Esophagus muscularis mucosa (tissue), 4 donors: Measurements from ENCODE around the gene SCAANT1.

ENCODE experiments used
- EP300 ChIP-seq: sonication (generic); formaldehyde crosslinking; IDR thresholded peaks from one replicate; pipeline ENCODE4 v1.6.1; 2017; ENCODE audit warnings: antibody characterized with exemption
- POLR2A ChIP-seq: fragments of 450-650 bp; IDR thresholded peaks from one replicate; pipeline ENCODE4 v1.6.1; 2017; ENCODE audit warnings: antibody characterized with exemption, moderate library complexity, mild to moderate bottlenecking, low read depth
- POLR2AphosphoS5 ChIP-seq, 2 donors: sonication (generic); formaldehyde crosslinking; IDR thresholded peaks; one replicate each; pipeline ENCODE4 v1.6.1; 2017; ENCODE audit warnings: antibody characterized with exemption in 2 of 2
- TF ChIP-seq, protein P1 (sequence below), 3 experiments: fragments of 200-600 bp in 2 of 3; fragments of 450-650 bp in 1 of 3; sonication (generic) in 2 of 3; IDR thresholded peaks; one replicate each; pipeline ENCODE4 v1.5.1; 2017 to 2019; ENCODE audit warnings: antibody characterized with exemption in 3 of 3, mild to moderate bottlenecking in 2 of 3, moderate library complexity in 1 of 3

DNA sequence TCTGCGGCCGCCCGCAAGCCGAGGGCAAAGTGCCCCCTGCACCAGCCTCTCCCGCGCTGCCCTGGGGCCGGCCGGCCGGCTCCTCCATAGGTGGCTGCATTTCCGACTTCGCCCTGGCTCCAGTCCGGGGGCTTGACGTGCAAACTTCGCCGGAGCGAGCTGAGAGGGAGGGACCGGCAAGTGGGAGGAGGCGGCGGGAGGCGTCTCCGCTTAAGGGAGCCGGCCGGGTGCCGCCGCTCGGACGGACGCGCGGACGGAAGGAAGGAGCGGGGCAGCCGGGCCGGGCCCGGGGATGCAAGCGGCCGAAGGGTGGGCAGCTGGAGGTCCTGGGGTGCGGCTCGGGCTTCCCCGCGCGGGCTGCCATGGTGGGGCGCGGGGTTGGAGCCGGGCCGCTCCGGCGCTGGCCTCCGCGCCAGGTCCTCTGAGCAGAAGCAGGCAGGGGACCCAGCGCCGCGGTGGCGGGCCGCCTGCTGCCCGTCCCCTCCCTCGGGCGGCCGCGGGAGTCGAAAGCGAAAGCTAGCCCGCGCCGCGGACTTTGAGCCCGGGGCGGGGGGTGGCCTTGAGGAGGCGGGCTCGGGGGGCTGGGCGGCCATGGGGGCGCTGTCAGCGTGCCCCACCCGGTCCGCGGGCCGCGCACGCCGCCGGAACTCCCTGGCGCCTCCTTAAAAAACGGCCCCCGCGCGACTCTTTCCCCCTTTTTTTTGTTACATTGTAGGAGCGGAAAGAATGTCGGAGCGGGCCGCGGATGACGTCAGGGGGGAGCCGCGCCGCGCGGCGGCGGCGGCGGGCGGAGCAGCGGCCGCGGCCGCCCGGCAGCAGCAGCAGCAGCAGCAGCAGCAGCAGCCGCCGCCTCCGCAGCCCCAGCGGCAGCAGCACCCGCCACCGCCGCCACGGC is at the start of gene SCAANT1:
- TF ChIP-seq, protein P1, sequence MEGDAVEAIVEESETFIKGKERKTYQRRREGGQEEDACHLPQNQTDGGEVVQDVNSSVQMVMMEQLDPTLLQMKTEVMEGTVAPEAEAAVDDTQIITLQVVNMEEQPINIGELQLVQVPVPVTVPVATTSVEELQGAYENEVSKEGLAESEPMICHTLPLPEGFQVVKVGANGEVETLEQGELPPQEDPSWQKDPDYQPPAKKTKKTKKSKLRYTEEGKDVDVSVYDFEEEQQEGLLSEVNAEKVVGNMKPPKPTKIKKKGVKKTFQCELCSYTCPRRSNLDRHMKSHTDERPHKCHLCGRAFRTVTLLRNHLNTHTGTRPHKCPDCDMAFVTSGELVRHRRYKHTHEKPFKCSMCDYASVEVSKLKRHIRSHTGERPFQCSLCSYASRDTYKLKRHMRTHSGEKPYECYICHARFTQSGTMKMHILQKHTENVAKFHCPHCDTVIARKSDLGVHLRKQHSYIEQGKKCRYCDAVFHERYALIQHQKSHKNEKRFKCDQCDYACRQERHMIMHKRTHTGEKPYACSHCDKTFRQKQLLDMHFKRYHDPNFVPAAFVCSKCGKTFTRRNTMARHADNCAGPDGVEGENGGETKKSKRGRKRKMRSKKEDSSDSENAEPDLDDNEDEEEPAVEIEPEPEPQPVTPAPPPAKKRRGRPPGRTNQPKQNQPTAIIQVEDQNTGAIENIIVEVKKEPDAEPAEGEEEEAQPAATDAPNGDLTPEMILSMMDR (IDR thresholded peaks at IDR 0.05), result peak in 2 of 3 experiments; percentile 10 to 18
- TF ChIP-seq POLR2A (peak; percentile 56), EP300 (no peak), POLR2AphosphoS5 (IDR thresholded peaks at IDR 0.05) (peak; percentile 85 to 88)
